ENCODE results near the gene COL18A1. TPM values are rescaled to one million over a fixed set of nuclear protein-coding genes. Genes with fewer than 3 reads are reported as not detected.
"Not testable (repeated sequence)": the region's sequence is repeated elsewhere in the genome, so short reads cannot be mapped to it uniquely, and the experiment has no call there.

Gene COL18A1
- total and polyA plus RNA-seq, 8 donors = 38.7 to 301 (median 77.8) TPM

DNA sequence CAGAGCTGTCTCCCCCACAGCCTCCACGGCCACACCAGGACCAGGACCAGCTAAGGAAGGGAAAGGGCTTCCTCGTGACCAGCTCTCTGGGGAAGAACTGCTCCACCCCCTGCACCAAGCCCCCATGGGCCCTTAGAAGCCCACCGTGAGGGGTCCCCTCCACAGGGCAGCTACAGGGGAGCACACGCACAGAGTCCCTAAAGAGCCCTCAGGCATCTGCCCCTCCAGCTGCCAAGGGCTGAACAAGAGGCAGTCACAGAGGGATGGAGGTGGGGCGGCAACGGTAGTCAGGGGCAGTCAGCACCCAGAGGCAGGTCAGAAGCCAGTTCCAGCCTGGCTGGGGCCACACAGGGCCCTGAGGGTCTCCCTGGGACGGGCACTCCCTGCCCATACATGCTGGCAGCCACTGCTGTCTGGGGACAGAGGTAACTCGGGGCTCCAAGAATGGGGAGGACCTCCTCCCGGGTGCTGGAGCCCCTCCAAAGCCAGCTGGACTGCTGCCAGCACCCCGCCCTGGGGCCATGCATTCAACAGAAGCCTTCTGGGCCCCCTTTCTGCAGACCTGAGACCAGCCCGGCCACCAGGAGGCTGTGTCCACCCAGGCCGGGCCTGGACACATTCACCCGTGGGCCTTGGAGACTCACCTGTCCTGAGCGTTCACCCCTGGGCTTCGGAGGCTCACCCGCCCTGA lies 118.6 kb downstream of the COL18A1 start:
- DNase-seq (peak in 4 of 6 donors; percentile 9 to 68 (median 42)), FAIRE-seq (no peak), ATAC-seq (no peak)
- Histone ChIP-seq H3K4me1 (peaks cover 0 to 6% (median 5%) of the 10 kb centered on the region in 3 donors), H3K36me3 (no peaks in the 10 kb centered on the region), H3K27me3 (no peaks in the 10 kb centered on the region), H3K4me3 (no peak overlapping the region), H3K27ac (no peak overlapping the region), H3K9me3 (no peaks in the 10 kb centered on the region)
- WGBS, 2 donors = 91 to 96% methylated on average over 15 to 16 of the region's 16 CpGs
- no peak for TF ChIP-seq CTCF (IDR thresholded peaks at IDR 0.05)
- intact Hi-C loops (cut with DNase I) = no loop called here

DNA sequence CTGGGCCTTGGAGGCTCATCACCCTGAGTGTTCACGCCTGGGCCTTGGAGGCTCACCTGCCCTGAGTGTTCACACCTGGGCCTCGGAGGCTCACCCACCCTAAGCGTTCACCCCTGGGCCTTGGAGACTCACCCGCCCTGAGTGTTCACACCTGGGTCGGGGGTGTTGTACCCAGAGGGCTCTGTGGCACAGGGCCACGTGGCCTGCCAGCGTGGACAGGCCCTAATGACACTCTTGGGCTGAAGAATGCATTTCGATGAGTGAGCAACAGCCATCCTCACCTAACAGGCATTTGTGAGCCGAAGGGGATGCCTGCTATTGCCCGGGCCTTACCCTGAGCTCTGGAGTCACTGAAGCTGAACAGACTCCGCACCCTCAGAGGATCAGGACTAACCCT lies 119.8 kb downstream of the COL18A1 start:
- intact Hi-C loops (cut with DNase I) = no loop called here
- no peak for ATAC-seq

DNA sequence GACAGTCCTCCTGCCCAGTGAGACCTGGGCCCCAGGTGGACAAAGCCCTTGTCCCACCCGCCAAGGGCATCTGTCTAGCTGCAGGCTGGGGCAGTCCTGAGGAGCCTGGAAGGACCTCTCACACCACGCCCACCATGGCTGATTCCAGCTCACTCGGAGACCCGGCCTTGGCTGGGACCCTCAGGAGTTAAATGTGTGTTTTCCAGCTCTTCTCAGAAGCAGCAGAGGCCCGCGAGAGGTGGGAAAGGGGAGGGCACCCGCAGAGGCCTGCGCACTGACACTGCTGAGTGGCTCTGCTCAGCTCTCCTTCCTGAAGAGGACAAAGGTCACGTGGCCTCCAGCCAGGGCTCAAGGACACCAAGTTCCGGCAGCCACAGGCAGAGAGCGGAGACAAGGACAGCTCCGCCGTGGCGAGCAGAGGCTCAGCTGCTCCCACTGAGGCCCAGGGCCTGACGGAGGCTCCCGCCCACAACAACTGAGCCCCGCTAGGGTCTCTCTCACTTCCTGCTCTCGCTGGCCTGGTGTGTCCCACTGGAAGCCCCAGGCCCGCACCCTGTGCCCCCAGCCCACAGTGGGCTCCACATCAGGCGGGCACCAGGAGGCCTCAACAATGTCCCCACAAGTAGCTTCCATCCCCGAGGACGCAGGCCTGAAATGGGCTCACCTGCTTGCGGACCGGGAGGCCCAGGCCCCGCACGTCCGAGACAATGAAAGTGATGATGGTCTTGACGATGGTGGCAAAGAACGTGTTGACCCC lies 120.4 kb downstream of the COL18A1 start:
- peaks cover 0 to 2% (median 0%) of the 10 kb centered on the region in 3 donors for H3K36me3 ChIP-seq
- DNase-seq = peak; percentile 34 to 82 (median 60)
- FAIRE-seq = no peak
- intact Hi-C loops (cut with DNase I) = no loop called here
- peaks cover 0 to 6% (median 5%) of the 10 kb centered on the region in 3 donors for H3K4me1 ChIP-seq
- ATAC-seq = peak; percentile 66 to 87 (median 82)
- WGBS, 2 donors = 56 to 62% methylated on average over 29 of the region's 29 CpGs
- no peaks in the 10 kb centered on the region for H3K9me3 ChIP-seq
- H3K4me3 ChIP-seq = no peak overlapping the region
- no peak for TF ChIP-seq CTCF (IDR thresholded peaks at IDR 0.05)
- H3K27me3 ChIP-seq = no peaks in the 10 kb centered on the region
- H3K27ac ChIP-seq = no peak overlapping the region

More for the DNA sequence above, 119.8 kb downstream of the COL18A1 start:
- Histone ChIP-seq H3K27ac (no peak overlapping the region), H3K9me3 (no peaks in the 10 kb centered on the region), H3K4me1 (peaks cover 0 to 6% (median 5%) of the 10 kb centered on the region in 3 donors), H3K4me3 (no peak overlapping the region), H3K36me3 (no peaks in the 10 kb centered on the region), H3K27me3 (no peaks in the 10 kb centered on the region)
- WGBS, 2 donors = 94 to 97% methylated on average over 10 to 11 of the region's 11 CpGs
- peak in 4 of 6 donors; percentile 5 to 46 (median 34) for DNase-seq
- TF ChIP-seq CTCF (IDR thresholded peaks at IDR 0.05) = no peak
- no peak for FAIRE-seq

DNA sequence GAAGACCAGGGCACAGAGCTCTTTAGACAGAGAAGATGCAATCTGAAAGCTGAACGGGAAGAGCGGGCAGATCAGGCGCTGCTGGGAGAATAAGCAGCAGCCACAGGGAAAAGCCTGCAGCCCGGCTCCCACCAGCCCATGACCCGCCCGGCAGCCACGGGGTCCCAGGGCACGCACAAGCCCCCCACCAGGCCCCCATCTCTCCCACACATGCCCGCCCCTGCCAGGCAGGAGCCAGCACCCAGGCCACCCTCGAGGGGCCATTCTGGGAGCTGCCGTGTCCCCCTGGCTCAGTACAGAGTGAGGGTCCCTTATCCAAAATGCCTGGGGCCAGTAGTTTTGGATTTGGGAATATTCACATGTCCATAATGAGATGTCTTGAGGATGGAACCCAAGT lies 120.9 kb downstream of the COL18A1 start:
- FAIRE-seq (no peak), DNase-seq (peak in 4 of 6 donors; percentile 7 to 66 (median 32)), ATAC-seq (no peak)
- intact Hi-C loops (cut with DNase I) = no loop called here
- Histone ChIP-seq H3K27me3 (no peaks in the 10 kb centered on the region), H3K36me3 (peaks cover 0 to 4% (median 0%) of the 10 kb centered on the region in 3 donors), H3K4me1 (peaks cover 0 to 6% (median 5%) of the 10 kb centered on the region in 3 donors), H3K9me3 (no peaks in the 10 kb centered on the region), H3K27ac (no peak overlapping the region), H3K4me3 (no peak overlapping the region)
- WGBS, 2 donors = 94 to 97% methylated on average over 11 of the region's 11 CpGs
- no peak for TF ChIP-seq CTCF (IDR thresholded peaks at IDR 0.05)

DNA sequence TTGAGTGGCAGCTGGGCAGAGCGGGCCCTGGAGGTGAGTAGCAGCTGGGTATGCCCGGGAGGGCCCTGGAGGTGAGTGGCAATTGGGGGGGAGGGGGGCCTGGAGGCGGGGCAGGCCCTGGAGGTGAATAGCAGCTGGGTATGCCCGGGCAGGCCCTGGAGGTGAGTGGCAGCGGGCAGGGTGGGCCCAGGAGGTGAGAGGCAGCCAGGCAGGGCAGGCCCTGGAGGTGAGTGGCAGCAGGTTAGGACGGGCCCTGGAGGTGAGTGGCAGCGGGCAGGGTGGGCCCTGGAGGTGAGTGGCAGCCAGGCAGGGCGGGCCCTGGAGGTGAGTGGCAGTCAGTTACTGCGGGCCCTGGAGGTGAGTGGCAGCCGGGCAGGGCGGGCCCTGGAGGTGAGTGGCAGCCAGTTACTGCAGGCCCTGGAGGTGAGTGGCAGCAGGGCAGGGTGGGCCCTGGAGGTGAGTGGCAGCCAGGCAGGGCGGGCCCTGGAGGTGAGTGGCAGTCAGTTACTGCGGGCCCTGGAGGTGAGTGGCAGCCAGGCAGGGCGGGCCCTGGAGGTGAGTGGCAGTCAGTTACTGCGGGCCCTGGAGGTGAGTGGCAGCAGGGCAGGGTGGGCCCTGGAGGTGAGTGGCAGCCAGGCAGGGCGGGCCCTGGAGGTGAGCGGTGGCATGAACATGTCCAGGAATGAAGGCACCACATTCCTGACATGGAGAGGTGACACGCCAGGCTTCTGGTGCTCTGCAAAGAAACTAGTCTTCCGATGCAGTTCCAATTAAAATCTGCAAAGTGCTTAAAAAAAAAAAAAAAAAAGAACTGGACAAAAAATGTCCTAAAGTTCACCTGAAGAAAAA lies 122.4 kb downstream of the COL18A1 start:
- H3K4me3 ChIP-seq; H3K36me3 ChIP-seq; H3K9me3 ChIP-seq; FAIRE-seq; H3K27ac ChIP-seq; H3K27me3 ChIP-seq; intact Hi-C loops (cut with DNase I); H3K4me1 ChIP-seq: not testable (repeated sequence)
- ATAC-seq = peak in 1 of 4 donors; percentile 16
- peak in 4 of 6 donors; percentile 9 to 62 (median 32) for DNase-seq
- 86 to 89% methylated on average over 17 to 19 of the region's 19 CpGs for WGBS, 2 donors
